ENCODE measurements around the gene EIF4G1.

DNA sequence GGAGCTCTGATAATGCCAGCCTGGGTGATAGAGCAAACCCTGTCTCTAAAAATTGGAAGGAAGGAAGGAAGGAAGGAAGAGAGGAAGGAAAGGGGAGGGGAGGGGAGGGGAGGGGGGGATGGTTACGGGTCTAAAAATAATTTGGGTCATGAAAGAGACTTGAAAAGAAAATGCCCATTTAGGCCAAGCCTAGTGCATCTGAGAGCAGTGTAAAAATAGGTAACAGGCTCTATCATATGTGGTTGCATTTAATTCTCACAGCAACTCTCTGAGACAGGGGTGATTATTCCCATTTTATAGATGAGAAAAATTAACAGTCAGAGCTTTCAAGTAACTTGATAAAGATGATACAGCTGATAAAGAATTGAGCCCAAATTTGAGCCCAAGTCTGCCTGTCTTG is 42.1 kb upstream of the EIF4G1 start:
- TF ChIP-seq CTCF (IDR thresholded peaks at IDR 0.05) (no peak), POLR2A (IDR thresholded peaks at IDR 0.05) (no peak)
